ENCODE measurements around the gene OR6M1.
A peak's percentile ranks its signal among the peaks of the same experiment; 100 is the strongest.

Gene OR6M1

GRCh38 chr11:123783536-123783935 is 22.6 kb downstream of the OR6M1 start:
- H3K4me3 ChIP-seq (ENCODE audit: low read length) = no peak overlapping the region
- DNase-seq (ENCODE audit: low read depth) = peak; percentile 20
- TF ChIP-seq, protein P1, sequence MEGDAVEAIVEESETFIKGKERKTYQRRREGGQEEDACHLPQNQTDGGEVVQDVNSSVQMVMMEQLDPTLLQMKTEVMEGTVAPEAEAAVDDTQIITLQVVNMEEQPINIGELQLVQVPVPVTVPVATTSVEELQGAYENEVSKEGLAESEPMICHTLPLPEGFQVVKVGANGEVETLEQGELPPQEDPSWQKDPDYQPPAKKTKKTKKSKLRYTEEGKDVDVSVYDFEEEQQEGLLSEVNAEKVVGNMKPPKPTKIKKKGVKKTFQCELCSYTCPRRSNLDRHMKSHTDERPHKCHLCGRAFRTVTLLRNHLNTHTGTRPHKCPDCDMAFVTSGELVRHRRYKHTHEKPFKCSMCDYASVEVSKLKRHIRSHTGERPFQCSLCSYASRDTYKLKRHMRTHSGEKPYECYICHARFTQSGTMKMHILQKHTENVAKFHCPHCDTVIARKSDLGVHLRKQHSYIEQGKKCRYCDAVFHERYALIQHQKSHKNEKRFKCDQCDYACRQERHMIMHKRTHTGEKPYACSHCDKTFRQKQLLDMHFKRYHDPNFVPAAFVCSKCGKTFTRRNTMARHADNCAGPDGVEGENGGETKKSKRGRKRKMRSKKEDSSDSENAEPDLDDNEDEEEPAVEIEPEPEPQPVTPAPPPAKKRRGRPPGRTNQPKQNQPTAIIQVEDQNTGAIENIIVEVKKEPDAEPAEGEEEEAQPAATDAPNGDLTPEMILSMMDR (IDR thresholded peaks at IDR 0.05; ENCODE audit: insufficient read depth, low read depth, low read length, missing control alignments) = no peak

DNA sequence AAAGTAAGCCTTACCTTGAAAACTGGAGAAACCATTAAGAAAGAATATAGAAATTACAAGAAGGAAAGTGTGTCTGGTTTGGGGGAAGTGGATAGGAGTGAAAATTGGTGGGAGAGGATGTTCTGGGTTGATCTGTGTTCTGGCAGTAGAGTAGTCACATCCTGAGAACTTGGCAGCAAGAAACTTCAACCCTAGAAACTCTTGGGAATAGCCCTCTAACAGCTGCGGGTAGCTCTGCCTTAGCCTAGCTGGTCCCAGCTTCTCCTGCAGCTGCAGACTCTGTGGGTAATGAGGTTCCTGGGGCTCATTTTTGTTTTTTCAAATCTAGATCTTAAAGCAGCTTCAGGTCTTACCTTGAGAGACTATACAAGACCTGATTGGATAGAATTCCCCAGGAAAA is 27.6 kb downstream of the OR6M1 start:
- DNase-seq (ENCODE audit: low read depth) = no peak
- TF ChIP-seq, protein P1 (IDR thresholded peaks at IDR 0.05; ENCODE audit: insufficient read depth, low read depth, low read length, missing control alignments) = no peak

GRCh38 chr11:123775715-123776549 is 30.2 kb downstream of the OR6M1 start:
- TF ChIP-seq, protein P1 (IDR thresholded peaks at IDR 0.05; ENCODE audit: insufficient read depth, low read depth, low read length, missing control alignments) = no peak
- no peak overlapping the region for H3K4me3 ChIP-seq (ENCODE audit: low read length)
- no peak for DNase-seq (ENCODE audit: low read depth)

More for the DNA sequence above, 27.6 kb downstream of the OR6M1 start:
- no peak overlapping the region for H3K4me3 ChIP-seq (ENCODE audit: low read length)

DNA sequence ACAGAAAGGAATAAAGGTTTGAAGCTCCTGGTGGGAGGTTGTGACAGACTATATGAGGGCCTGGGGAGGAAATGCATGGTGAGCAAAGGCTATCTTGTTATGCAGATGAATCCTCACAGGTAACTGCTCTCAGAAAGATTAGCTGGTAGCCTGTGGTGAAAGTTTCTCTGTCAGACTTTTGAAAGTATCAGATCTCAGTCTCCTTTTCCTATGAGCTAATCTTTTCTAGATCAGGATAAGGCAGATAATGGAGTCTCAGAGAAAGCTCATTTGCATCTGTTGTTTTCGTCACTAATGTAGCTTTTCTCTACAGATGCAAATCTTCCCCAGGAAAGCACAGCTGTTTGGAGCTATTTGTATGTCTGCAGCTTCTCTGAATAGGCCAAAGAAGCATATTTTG is 30.9 kb downstream of the OR6M1 start:
- TF ChIP-seq, protein P1 (IDR thresholded peaks at IDR 0.05; ENCODE audit: insufficient read depth, low read depth, low read length, missing control alignments) = no peak
- no peak for DNase-seq (ENCODE audit: low read depth)
- H3K4me3 ChIP-seq (ENCODE audit: low read length) = no peak overlapping the region

GRCh38 chr11:123773959-123774358 is 32.2 kb downstream of the OR6M1 start:
- TF ChIP-seq, protein P1 (IDR thresholded peaks at IDR 0.05; ENCODE audit: insufficient read depth, low read depth, low read length, missing control alignments) = no peak
- no peak for DNase-seq (ENCODE audit: low read depth)

GRCh38 chr11:123773026-123773425 is 33.1 kb downstream of the OR6M1 start:
- peak; percentile 17 for DNase-seq (ENCODE audit: low read depth)
- TF ChIP-seq, protein P1 (IDR thresholded peaks at IDR 0.05; ENCODE audit: insufficient read depth, low read depth, low read length, missing control alignments) = no peak
- no peak overlapping the region for H3K4me3 ChIP-seq (ENCODE audit: low read length)

More at GRCh38 chr11:123773959-123774358, 32.2 kb downstream of the OR6M1 start:
- no peak overlapping the region for H3K4me3 ChIP-seq (ENCODE audit: low read length)

DNA sequence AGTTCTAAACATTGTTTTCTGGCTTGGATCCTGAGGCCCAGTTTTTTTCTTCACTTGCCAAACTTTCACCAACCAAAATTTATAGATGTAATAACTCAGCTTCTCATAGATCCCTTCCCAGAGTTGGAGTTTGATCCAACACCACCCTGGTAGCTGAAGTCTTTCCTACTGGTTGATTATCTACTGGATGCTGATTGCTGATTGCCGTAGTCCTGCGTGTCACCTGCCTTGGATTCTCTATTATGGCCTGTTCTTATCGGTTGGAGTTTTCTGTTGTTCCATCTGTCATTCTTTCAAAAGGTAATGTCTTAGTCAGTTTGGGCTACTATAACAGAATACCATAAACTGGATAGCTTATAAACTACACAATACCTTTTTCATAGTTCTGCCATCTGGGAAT is 34.5 kb downstream of the OR6M1 start:
- DNase-seq (ENCODE audit: low read depth) = no peak
- H3K4me3 ChIP-seq (ENCODE audit: low read length) = no peak overlapping the region
- TF ChIP-seq, protein P1 (IDR thresholded peaks at IDR 0.05; ENCODE audit: insufficient read depth, low read depth, low read length, missing control alignments) = no peak
